Pancreas (tissue), 10 donors: ENCODE results near the gene HBP1. TPM values are rescaled to one million over a fixed set of nuclear protein-coding genes. Genes with fewer than 3 reads are reported as not detected.
A peak's percentile ranks its signal among the peaks of the same experiment; 100 is the strongest.

Source experiments
- ATAC-seq, 4 donors: fragments of 200-7000 bp; cut with Tn5 transposase; one replicate each; pipeline versions ENCODE4 v1.8.0 to v1.9.1; 2020; ENCODE audit warnings: mild to moderate bottlenecking in 4 of 4, moderate library complexity in 4 of 4
- DNase-seq, 6 donors: peaks; one replicate each; pipeline ENCODE4 v3.0.0-alpha.2; 2020
- FAIRE-seq: peaks from 2 replicates; lab custom pipeline; 2012; peaks lifted over from hg19 to GRCh38; lab: Jason Lieb, UNC
- H3K27ac ChIP-seq, 4 donors: fragments of 200-600 bp; sonication (generic); 1 replicate in 3 of 4; 2 replicates in 1 of 4; pipeline versions ENCODE4 v1.5.0 to v1.8.0; 2020
- H3K27me3 ChIP-seq, 4 donors: fragments of 200-600 bp; one replicate each; pipeline ENCODE4 v1.8.0; 2021
- H3K36me3 ChIP-seq, 3 donors: fragments of 200-600 bp; sonication (generic) in 1 of 3; one replicate each; pipeline versions ENCODE4 v1.5.0 to v1.8.0; 2020 to 2021
- H3K4me1 ChIP-seq, 3 donors: fragments of 200-600 bp; one replicate each; pipeline ENCODE4 v1.8.0; 2021
- H3K4me3 ChIP-seq, 4 donors: fragments of 200-600 bp; sonication (generic) in 2 of 4; one replicate each; pipeline versions ENCODE4 v1.5.0 to v1.8.0; 2020 to 2021
- H3K9me3 ChIP-seq, 4 donors: fragments of 200-600 bp; one replicate each; pipeline ENCODE4 v1.8.0; 2021
- WGBS, 2 donors: extraction: QIAGEN DNeasy Blood & Tissue Kit; methylation state at CpG; one replicate each; pipeline ENCODE4 v1.1.7; 2013; 5-methylcytosine and 5-hydroxymethylcytosine counted together
- intact Hi-C, 3 donors: fragments of 100-400 bp; cut with DNase I; formaldehyde crosslinking; loops; one replicate each; pipeline versions ENCODE4 v1.11.1 to v1.14.2; 2022
- polyA plus RNA-seq, 2 donors: library from polyadenylated mRNA; stranded (reverse); fragments of 200-250 nt; gene quantifications; one replicate each; pipeline ENCODE4 v1.2.3, GENCODE V29; 2013
- total RNA-seq, 6 donors: library from RNA; stranded (reverse); fragmentation: NEBNext Ultra II Directional in 4 of 6; extraction: Animal tissue kit (Norgen Biotek cat#: 25700) in 4 of 6; gene quantifications; one replicate each; pipeline versions ENCODE4 v1.2.1 to v1.2.4, GENCODE V29; 2021 to 2023
- TF ChIP-seq, protein P1 (sequence below), 4 donors: fragments of 200-600 bp; sonication (generic) in 3 of 4; IDR thresholded peaks; one replicate each; pipeline versions ENCODE4 v1.5.0 to v1.8.0; 2021; ENCODE audit warnings: antibody characterized with exemption in 4 of 4
- donor health status: healthy with polysubstance abuse.
- donor health status: DM: no; HTN: no; CAD: no; lungs with moderate emphysema.
- donor health status: DM: no; HTN: no; CAD: no.
- donor health status: control.
- donor health status: control.
- donor health status: Bipolar disorder and iron deficiency.
- donor health status: DM: yes; HTN: yes; CAD: no.
- donor health status: DM: no; HTN: no; CAD: no.
- donor health status: DM: no; HTN: no; CAD: no.
- donor health status: DM: yes; HTN: yes; CAD: no.

Gene HBP1
- total and polyA plus RNA-seq, 8 donors = 13.3 to 50.4 (median 27.6) TPM

DNA sequence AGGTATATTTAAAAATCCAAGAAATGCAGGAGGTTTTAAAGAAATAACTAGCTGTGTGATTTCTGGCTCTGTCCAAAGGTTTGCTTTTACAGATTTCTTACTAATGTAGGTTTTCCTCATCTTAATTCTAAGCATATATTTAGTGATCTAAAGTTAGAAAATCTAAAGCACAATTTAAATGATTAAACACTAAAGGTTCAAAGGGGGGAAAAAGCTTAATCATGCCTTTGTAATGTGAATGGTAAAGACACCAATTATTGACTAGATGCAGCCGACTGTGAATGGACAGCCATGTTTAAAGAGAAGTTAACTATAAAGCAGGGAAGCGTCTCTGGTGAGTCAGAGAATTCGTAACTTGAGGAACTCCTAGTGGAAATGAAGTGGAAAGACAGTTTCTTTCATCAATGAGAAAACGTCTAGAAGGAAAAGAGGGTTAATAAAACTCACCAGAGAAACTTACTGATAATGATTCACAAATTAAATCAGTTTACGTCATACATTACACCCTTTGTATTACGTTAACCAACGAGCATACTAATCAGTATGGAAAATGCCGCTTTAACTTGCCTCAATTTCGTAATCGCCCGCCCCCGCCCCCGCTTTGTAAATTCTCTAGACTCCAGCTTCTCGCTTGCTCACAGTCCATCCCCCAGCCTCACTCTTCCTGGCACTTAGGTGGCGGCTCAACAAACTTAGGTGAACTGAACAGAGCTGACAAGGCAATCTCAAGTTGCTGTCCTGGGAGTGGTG is 1.1 kb upstream of the HBP1 start:
- Histone ChIP-seq H3K9me3 (no peaks in the 10 kb centered on the region), H3K36me3 (no peaks in the 10 kb centered on the region), H3K4me1 (peaks cover 11 to 26% (median 25%) of the 10 kb centered on the region in 3 donors), H3K27me3 (no peaks in the 10 kb centered on the region), H3K4me3 (peak overlapping the region; percentile 18 to 46 (median 34)), H3K27ac (peak overlapping the region; percentile 88 to 99 (median 94))
- 0 to 1% methylated on average over 15 of the region's 15 CpGs for WGBS, 2 donors
- FAIRE-seq (peak; percentile 94), ATAC-seq (peak; percentile 21 to 34 (median 24)), DNase-seq (peak in 2 of 6 donors; percentile 22 to 59)
- intact Hi-C loops = no loop called here
- TF ChIP-seq, protein P1, sequence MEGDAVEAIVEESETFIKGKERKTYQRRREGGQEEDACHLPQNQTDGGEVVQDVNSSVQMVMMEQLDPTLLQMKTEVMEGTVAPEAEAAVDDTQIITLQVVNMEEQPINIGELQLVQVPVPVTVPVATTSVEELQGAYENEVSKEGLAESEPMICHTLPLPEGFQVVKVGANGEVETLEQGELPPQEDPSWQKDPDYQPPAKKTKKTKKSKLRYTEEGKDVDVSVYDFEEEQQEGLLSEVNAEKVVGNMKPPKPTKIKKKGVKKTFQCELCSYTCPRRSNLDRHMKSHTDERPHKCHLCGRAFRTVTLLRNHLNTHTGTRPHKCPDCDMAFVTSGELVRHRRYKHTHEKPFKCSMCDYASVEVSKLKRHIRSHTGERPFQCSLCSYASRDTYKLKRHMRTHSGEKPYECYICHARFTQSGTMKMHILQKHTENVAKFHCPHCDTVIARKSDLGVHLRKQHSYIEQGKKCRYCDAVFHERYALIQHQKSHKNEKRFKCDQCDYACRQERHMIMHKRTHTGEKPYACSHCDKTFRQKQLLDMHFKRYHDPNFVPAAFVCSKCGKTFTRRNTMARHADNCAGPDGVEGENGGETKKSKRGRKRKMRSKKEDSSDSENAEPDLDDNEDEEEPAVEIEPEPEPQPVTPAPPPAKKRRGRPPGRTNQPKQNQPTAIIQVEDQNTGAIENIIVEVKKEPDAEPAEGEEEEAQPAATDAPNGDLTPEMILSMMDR (IDR thresholded peaks at IDR 0.05) = peak in 3 of 4 donors; percentile 14 to 35 (median 14)

DNA sequence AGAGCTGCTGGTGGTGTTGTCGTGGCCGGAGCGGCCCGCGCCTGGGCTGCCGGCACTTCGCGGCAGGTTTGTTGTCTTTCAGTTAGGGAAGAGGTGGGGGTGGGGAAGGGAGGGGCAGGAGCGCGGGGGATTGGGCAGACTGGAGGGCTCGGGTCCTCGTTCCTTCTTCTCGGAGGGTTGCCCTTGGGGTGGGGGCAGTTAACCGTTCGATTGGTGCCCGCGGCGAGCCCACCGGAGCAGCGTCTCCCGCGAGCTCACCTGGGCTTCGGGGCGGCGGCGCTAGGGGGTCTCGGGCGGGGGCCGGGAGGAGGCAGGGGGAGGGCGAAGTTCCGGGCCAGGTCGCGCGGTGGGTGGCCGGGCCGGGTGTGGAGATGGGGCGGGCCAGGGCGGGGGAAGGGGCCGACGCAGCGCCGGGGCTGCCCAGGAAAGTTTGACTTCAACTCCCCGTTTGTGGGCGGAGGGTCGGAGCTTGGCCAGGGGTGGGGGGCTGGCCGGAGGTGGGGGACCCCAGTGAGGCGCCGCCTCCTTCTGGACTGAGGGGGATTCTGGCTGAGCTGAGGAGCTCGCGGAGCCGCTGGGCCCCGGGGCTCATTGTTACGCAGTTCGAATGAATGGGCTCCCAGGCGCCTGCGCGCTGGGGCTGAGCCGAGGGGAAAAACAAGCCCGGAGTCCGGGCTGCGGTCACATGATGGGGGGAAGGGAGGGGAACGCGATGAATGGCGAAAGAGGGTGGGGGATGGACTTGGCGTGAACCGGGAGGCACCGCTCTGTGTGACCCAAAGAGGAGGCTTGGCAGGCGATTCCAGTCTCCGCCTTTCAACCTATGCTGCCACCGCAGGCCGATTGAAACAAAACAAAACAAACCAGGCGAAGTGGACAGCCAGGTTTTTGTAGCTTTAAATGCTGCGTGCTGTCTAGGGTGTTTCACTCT is 582 bp downstream of the HBP1 start:
- intact Hi-C loops = no loop called here
- ATAC-seq (peak; percentile 66 to 79 (median 72)), FAIRE-seq (peak; percentile 68), DNase-seq (peak; percentile 96 to 98 (median 98))
- TF ChIP-seq, protein P1 (IDR thresholded peaks at IDR 0.05) = no peak
- Histone ChIP-seq H3K27ac (peak overlapping the region; percentile 90 to 98 (median 96)), H3K4me3 (peak overlapping the region; percentile 56 to 73 (median 62)), H3K4me1 (peaks cover 17 to 41% (median 40%) of the 10 kb centered on the region in 3 donors), H3K27me3 (no peaks in the 10 kb centered on the region), H3K9me3 (no peaks in the 10 kb centered on the region), H3K36me3 (no peaks in the 10 kb centered on the region)
- WGBS, 2 donors = 1% methylated on average over 57 to 73 of the region's 73 CpGs

- H3K27me3 ChIP-seq = no peaks in the 10 kb centered on the region
- peak overlapping the region; percentile 90 to 98 (median 96) for H3K27ac ChIP-seq
- no peaks in the 10 kb centered on the region for H3K36me3 ChIP-seq
- 8% methylated on average over 13 of the region's 13 CpGs for WGBS, 2 donors
- FAIRE-seq = peak; percentile 65
- TF ChIP-seq, protein P1 (IDR thresholded peaks at IDR 0.05) = no peak
- ATAC-seq = no peak
- no peak for DNase-seq
- H3K4me3 ChIP-seq = peak overlapping the region in 3 of 4 donors; percentile 22 to 73 (median 56)
- H3K4me1 ChIP-seq = peaks cover 17 to 50% (median 49%) of the 10 kb centered on the region in 3 donors
- H3K9me3 ChIP-seq = no peaks in the 10 kb centered on the region
- intact Hi-C loops = no loop called here
These were observed 1.5 kb downstream of the HBP1 start for GRCh38 chr7:107170051-107170915.

DNA sequence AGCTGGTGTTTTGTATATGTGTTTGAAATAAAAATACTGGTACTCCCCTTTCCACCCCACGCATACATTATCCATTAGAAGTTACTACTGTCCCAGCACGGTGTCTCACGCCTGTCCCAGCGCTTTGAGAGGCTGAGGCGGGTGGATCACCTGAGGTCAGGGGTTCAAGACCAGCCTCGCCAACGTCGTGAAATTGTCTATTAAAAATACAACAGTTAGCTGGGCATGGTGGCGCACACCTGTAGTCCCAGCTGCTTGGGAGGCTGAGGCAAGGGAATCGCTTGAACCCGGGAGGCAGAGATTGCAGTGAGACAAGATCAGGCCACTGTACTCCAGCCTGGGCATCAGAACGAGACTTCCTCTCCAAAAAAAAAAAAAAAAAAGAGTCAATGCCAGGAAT is 2.7 kb downstream of the HBP1 start:
- Histone ChIP-seq H3K27me3 (no peaks in the 10 kb centered on the region), H3K27ac (no peak overlapping the region), H3K9me3 (no peaks in the 10 kb centered on the region), H3K4me3 (no peak overlapping the region), H3K4me1 (peaks cover 17 to 48% (median 45%) of the 10 kb centered on the region in 3 donors), H3K36me3 (no peaks in the 10 kb centered on the region)
- FAIRE-seq (no peak), ATAC-seq (no peak), DNase-seq (no peak)
- TF ChIP-seq, protein P1 (IDR thresholded peaks at IDR 0.05) = no peak
- intact Hi-C loops = no loop called here
- 86 to 89% methylated on average over 12 of the region's 12 CpGs for whole genome bisulfite sequencing, 2 donors
